ENCODE results near the gene FAM47E.
"Not testable (repeated sequence)": the region's sequence is repeated elsewhere in the genome, so short reads cannot be mapped to it uniquely, and the experiment has no call there.

The FAM47E gene

GRCh38 chr4:76224171-76224570, 27.4 kb upstream of the FAM47E start:
- in situ Hi-C loops (cut with MboI; ENCODE audit: low sequenced_read_pairs) = no loop called here

- in situ Hi-C loops (cut with MboI; ENCODE audit: low sequenced_read_pairs) = no loop called here
These were observed 25.1 kb upstream of the FAM47E start for GRCh38 chr4:76226418-76226817.

GRCh38 chr4:76232681-76233080, 18.8 kb upstream of the FAM47E start:
- in situ Hi-C loops (cut with MboI; ENCODE audit: low sequenced_read_pairs) = no loop called here

GRCh38 chr4:76233083-76233482, 18.4 kb upstream of the FAM47E start:
- in situ Hi-C loops (cut with MboI; ENCODE audit: low sequenced_read_pairs) = no loop called here

- in situ Hi-C loops (cut with MboI; ENCODE audit: low sequenced_read_pairs) = no loop called here
These were observed 18.0 kb upstream of the FAM47E start for GRCh38 chr4:76233529-76233928.

GRCh38 chr4:76233967-76234678, 17.4 kb upstream of the FAM47E start:
- in situ Hi-C loops (cut with MboI; ENCODE audit: low sequenced_read_pairs) = no loop called here

GRCh38 chr4:76234679-76235044, 16.9 kb upstream of the FAM47E start:
- in situ Hi-C loops (cut with MboI; ENCODE audit: low sequenced_read_pairs) = no loop called here

GRCh38 chr4:76235407-76235806, 16.1 kb upstream of the FAM47E start:
- in situ Hi-C loops (cut with MboI; ENCODE audit: low sequenced_read_pairs) = no loop called here

- in situ Hi-C loops (cut with MboI; ENCODE audit: low sequenced_read_pairs) = no loop called here
These were observed 15.6 kb upstream of the FAM47E start for GRCh38 chr4:76235915-76236314.

- in situ Hi-C loops (cut with MboI; ENCODE audit: low sequenced_read_pairs) = no loop called here
These were observed 13.3 kb upstream of the FAM47E start for GRCh38 chr4:76238236-76238635.

GRCh38 chr4:76238701-76239100, 12.8 kb upstream of the FAM47E start:
- in situ Hi-C loops (cut with MboI; ENCODE audit: low sequenced_read_pairs) = no loop called here

GRCh38 chr4:76240236-76240635, 11.3 kb upstream of the FAM47E start:
- in situ Hi-C loops (cut with MboI; ENCODE audit: low sequenced_read_pairs) = no loop called here

- in situ Hi-C loops (cut with MboI; ENCODE audit: low sequenced_read_pairs) = not testable (repeated sequence)
These were observed 7.6 kb upstream of the FAM47E start for GRCh38 chr4:76243877-76244276.

- in situ Hi-C loops (cut with MboI; ENCODE audit: low sequenced_read_pairs) = no loop called here
These were observed 5.5 kb upstream of the FAM47E start for GRCh38 chr4:76246025-76246424.

- in situ Hi-C loops (cut with MboI; ENCODE audit: low sequenced_read_pairs) = no loop called here
These were observed 4.7 kb upstream of the FAM47E start for GRCh38 chr4:76246852-76247251.

GRCh38 chr4:76250962-76251361, 559 bp upstream of the FAM47E start:
- in situ Hi-C loops (cut with MboI; ENCODE audit: low sequenced_read_pairs) = no loop called here

- in situ Hi-C loops (cut with MboI; ENCODE audit: low sequenced_read_pairs) = no loop called here
These were observed 741 bp downstream of the FAM47E start for GRCh38 chr4:76252271-76252653.

GRCh38 chr4:76253511-76253910, 2.0 kb downstream of the FAM47E start:
- in situ Hi-C loops (cut with MboI; ENCODE audit: low sequenced_read_pairs) = no loop called here

- in situ Hi-C loops (cut with MboI; ENCODE audit: low sequenced_read_pairs) = no loop called here
These were observed 4.5 kb downstream of the FAM47E start for GRCh38 chr4:76256032-76256431.

GRCh38 chr4:76256968-76257367, 5.4 kb downstream of the FAM47E start:
- in situ Hi-C loops (cut with MboI; ENCODE audit: low sequenced_read_pairs) = no loop called here

- in situ Hi-C loops (cut with MboI; ENCODE audit: low sequenced_read_pairs) = no loop called here
These were observed 6.3 kb downstream of the FAM47E start for GRCh38 chr4:76257824-76258223.

- in situ Hi-C loops (cut with MboI; ENCODE audit: low sequenced_read_pairs) = no loop called here
These were observed 9.1 kb downstream of the FAM47E start for GRCh38 chr4:76260571-76260970.

GRCh38 chr4:76265631-76266218, 14.2 kb downstream of the FAM47E start:
- in situ Hi-C loops (cut with MboI; ENCODE audit: low sequenced_read_pairs) = no loop called here
